Type B pancreatic cell (in vitro differentiated cells): Measurements from ENCODE around the gene UQCR11. TPM values are rescaled to one million over a fixed set of nuclear protein-coding genes. Genes with fewer than 3 reads are reported as not detected.

Source experiments
- DNase-seq: peaks from one replicate; pipeline ENCODE4 v3.0.0; 2021; ENCODE audit warnings: mixed read lengths; ENCODE audit not compliant: unreplicated experiment; ENCODE audit errors: extremely low spot score
- H3K27ac Mint-ChIP-seq: 2 replicates; pipeline ENCODE4 v1.8.0; 2021; ENCODE audit warnings: mild to moderate bottlenecking, mixed read lengths
- H3K27me3 Mint-ChIP-seq: 2 replicates; pipeline ENCODE4 v1.8.0; 2021; ENCODE audit warnings: mixed read lengths
- H3K36me3 Mint-ChIP-seq: 2 replicates; pipeline ENCODE4 v1.8.0; 2021; ENCODE audit warnings: mixed read lengths
- H3K4me1 Mint-ChIP-seq: one replicate; pipeline ENCODE4 v1.8.0; 2021; ENCODE audit warnings: mixed read lengths; ENCODE audit not compliant: unreplicated experiment
- H3K4me3 Mint-ChIP-seq: 2 replicates; pipeline ENCODE4 v1.8.0; 2021; ENCODE audit warnings: mild to moderate bottlenecking, mixed read lengths
- H3K9me3 Mint-ChIP-seq: 2 replicates; pipeline ENCODE4 v1.8.0; 2021; ENCODE audit warnings: mixed read lengths
- total RNA-seq: library from RNA; stranded (reverse); gene quantifications from 2 replicates; pipeline ENCODE4 v1.2.1, GENCODE V29; 2021; ENCODE audit warnings: low replicate concordance
- TF ChIP-seq, protein P1 (sequence below): fragments of 200-600 bp; sonication (generic); conservative IDR thresholded peaks from 2 replicates; pipeline ENCODE4 v1.5.0; 2021; ENCODE audit warnings: antibody characterized with exemption, mild to moderate bottlenecking

UQCR11 gene
- total RNA-seq, 1 donor from 2014 or later: 191 TPM

GRCh38 chr19:1636325-1637236 lies 31.3 kb upstream of the UQCR11 start:
- DNase-seq: no peak
- Mint-ChIP-seq H3K36me3 (peaks cover 21% of the 10 kb centered on the region), H3K27me3 (no peaks in the 10 kb centered on the region), H3K9me3 (no peaks in the 10 kb centered on the region), H3K4me1 (no peaks in the 10 kb centered on the region), H3K4me3 (no peak overlapping the region), H3K27ac (no peak overlapping the region)
- TF ChIP-seq, protein P1, sequence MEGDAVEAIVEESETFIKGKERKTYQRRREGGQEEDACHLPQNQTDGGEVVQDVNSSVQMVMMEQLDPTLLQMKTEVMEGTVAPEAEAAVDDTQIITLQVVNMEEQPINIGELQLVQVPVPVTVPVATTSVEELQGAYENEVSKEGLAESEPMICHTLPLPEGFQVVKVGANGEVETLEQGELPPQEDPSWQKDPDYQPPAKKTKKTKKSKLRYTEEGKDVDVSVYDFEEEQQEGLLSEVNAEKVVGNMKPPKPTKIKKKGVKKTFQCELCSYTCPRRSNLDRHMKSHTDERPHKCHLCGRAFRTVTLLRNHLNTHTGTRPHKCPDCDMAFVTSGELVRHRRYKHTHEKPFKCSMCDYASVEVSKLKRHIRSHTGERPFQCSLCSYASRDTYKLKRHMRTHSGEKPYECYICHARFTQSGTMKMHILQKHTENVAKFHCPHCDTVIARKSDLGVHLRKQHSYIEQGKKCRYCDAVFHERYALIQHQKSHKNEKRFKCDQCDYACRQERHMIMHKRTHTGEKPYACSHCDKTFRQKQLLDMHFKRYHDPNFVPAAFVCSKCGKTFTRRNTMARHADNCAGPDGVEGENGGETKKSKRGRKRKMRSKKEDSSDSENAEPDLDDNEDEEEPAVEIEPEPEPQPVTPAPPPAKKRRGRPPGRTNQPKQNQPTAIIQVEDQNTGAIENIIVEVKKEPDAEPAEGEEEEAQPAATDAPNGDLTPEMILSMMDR: no peak

- Mint-ChIP-seq H3K4me3 (no peak overlapping the region), H3K27ac (no peak overlapping the region), H3K36me3 (peaks cover 21% of the 10 kb centered on the region), H3K4me1 (no peaks in the 10 kb centered on the region), H3K27me3 (no peaks in the 10 kb centered on the region), H3K9me3 (no peaks in the 10 kb centered on the region)
- TF ChIP-seq, protein P1: no peak
- DNase-seq: no peak
Measured at GRCh38 chr19:1634938-1635243, 29.6 kb upstream of the UQCR11 start.

DNA sequence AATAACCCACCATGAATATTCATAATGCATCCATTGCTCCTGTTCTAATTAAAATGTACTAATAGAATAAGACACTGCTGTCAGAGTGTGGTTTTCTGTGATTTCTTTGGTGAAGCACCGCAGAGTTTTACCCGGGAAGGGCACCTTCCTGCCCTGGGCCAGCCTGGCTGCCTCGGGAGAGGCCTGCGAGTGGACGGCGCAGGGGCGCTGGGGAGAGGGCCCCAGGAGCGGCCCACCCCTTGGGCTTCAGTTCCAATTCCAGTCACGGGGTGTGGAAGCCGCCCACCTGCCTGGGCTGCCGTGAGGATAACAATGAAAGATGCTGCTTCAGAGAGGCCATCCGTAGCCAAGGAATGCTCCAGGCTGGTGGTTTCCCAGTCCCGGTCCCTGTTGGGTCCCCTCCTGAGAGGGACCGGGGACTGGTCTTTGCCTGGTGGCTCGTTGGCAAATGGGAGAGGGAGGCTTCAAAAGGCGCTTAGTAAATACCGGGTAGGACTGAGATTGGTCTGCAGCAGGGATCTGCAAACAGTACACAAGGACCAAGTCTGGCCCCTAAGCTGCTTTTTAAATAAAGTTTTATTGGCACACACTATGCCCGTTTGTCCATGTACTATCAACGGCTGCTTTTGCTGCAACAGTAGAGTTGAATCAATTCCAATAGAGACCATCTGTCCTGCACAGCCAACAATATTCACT lies 29.1 kb upstream of the UQCR11 start:
- DNase-seq: no peak
- no peaks in the 10 kb centered on the region for H3K27me3 Mint-ChIP-seq
- H3K4me1 Mint-ChIP-seq: no peaks in the 10 kb centered on the region
- H3K9me3 Mint-ChIP-seq: no peaks in the 10 kb centered on the region
- H3K36me3 Mint-ChIP-seq: peaks cover 16% of the 10 kb centered on the region
- TF ChIP-seq, protein P1: no peak
- no peak overlapping the region for H3K27ac Mint-ChIP-seq
- no peak overlapping the region for H3K4me3 Mint-ChIP-seq

GRCh38 chr19:1633269-1633826 lies 28.1 kb upstream of the UQCR11 start:
- no peak overlapping the region for H3K4me3 Mint-ChIP-seq

DNA sequence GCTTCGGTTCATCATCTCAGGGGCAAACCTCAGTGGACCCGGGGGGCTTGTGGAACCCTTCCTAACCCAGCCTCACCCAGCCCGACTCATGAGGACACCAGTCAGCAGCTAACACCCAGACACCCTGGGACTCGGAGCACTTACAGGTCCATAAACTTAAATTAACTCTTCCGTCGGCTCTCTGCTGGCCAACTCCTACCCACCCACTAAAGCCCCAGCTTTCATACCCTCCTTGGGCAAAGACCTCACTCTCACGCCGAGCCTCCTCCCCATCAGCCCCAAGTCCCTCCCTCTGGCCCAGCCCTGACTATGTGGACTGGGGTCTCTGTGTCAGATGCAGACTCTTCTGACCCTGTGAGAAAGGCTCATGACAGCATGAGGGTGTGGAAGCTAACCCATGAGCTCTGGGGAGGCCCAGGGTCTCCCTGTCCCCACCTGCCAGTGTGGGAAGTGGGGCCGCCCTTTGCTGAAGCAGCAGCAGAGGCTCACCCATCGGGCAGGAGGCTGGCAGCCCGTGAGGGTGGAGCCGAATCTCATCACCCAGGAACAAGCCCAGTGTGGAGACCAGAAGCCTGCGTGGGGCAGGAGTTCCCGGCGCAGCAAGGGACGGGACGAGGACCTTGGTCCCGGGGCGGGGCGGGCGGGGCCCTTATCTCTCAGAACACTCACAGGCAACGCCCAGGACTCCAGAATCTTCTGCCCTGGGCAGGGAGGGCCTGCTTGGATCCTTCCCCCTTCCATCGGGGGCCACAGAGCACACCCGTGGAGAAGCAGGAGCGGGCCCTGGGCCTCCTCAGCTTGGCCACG lies 27.4 kb upstream of the UQCR11 start:
- no peak overlapping the region for H3K4me3 Mint-ChIP-seq
- H3K27ac Mint-ChIP-seq: no peak overlapping the region
- H3K27me3 Mint-ChIP-seq: no peaks in the 10 kb centered on the region
- DNase-seq: no peak
- H3K36me3 Mint-ChIP-seq: peaks cover 7% of the 10 kb centered on the region
- H3K4me1 Mint-ChIP-seq: no peaks in the 10 kb centered on the region
- TF ChIP-seq, protein P1: no peak
- H3K9me3 Mint-ChIP-seq: no peaks in the 10 kb centered on the region

More at GRCh38 chr19:1633269-1633826, 28.1 kb upstream of the UQCR11 start:
- no peaks in the 10 kb centered on the region for H3K27me3 Mint-ChIP-seq
- no peaks in the 10 kb centered on the region for H3K9me3 Mint-ChIP-seq
- no peaks in the 10 kb centered on the region for H3K4me1 Mint-ChIP-seq
- H3K36me3 Mint-ChIP-seq: peaks cover 9% of the 10 kb centered on the region
- DNase-seq: no peak
- H3K27ac Mint-ChIP-seq: no peak overlapping the region
- TF ChIP-seq, protein P1: no peak
